ENCODE results near the gene TANC1. TPM values are rescaled to one million over a fixed set of nuclear protein-coding genes. Genes with fewer than 3 reads are reported as not detected.

TANC1 gene
- total RNA-seq, 4 donors from 2014 or later, result 34.5 to 125 (median 47.0) TPM

- no peaks in the 10 kb centered on the region for H3K27me3 ChIP-seq
- intact Hi-C loops (cut with DNase I; ENCODE audit: low total_unique reads) (loop anchor here (10.0 kb wide), 1 partner anchor 152 kb away; no protein-coding TSS in a partner anchor), in situ Hi-C loops (cut with MboI; ENCODE audit: low pct_ligation_motif_present in 1 of 4, low pct_unique_long_range_greater_than_20kb in 1 of 4, low sequenced_read_pairs in 3 of 4) (no loop called here)
- no peak overlapping the region for H3K4me3 ChIP-seq
- TF ChIP-seq POLR2AphosphoS5 (IDR thresholded peaks at IDR 0.05) (no peak), CTCF (IDR thresholded peaks at IDR 0.05) (no peak), POLR2A (IDR thresholded peaks at IDR 0.05) (no peak), EP300 (IDR thresholded peaks at IDR 0.05; ENCODE audit: low read depth) (no peak)
- WGBS, 2 donors (ENCODE audit: low coverage in 1 of 2), result 78 to 91% methylated on average over 3 of the region's 3 CpGs
- no peak for DNase-seq
- no peaks in the 10 kb centered on the region for H3K36me3 ChIP-seq
- no peak overlapping the region for H3K27ac ChIP-seq
- no peaks in the 10 kb centered on the region for H3K9me3 ChIP-seq
- peaks cover 0 to 12% (median 2%) of the 10 kb centered on the region in 4 donors for H3K4me1 ChIP-seq
Measured at GRCh38 chr2:158963071-158963470, 5.4 kb upstream of the TANC1 start.

- 89 to 92% methylated on average over 5 of the region's 5 CpGs for WGBS, 2 donors (ENCODE audit: low coverage in 1 of 2)
- TF ChIP-seq POLR2A (IDR thresholded peaks at IDR 0.05) (no peak), CTCF (IDR thresholded peaks at IDR 0.05) (no peak), POLR2AphosphoS5 (IDR thresholded peaks at IDR 0.05) (no peak), EP300 (IDR thresholded peaks at IDR 0.05; ENCODE audit: low read depth) (no peak)
- intact Hi-C loops (cut with DNase I; ENCODE audit: low total_unique reads), result loop anchor here (10.0 kb wide), 1 partner anchor 150 kb away; no protein-coding TSS in a partner anchor
Measured at GRCh38 chr2:158965107-158965506, 3.3 kb upstream of the TANC1 start.

DNA sequence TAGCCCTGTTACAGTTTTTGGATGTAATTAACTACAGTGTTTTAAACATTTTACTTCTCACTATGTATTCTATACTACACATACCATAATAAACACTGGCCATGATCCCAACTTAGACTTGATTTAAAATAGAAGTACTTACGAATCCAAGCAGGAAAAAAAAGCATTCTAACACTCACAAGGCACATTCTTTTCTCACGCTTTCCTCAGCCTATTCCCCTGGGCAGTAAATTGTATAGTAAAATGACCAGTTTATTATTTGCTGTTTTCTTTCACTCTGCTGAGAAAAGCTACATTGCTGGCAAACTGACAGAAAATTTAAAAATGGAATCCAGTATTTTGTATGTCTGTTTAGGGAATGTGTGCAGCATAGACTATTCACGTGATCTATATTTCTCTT, 2.8 kb upstream of the TANC1 start:
- Histone ChIP-seq H3K4me1 (peaks cover 0 to 20% (median 9%) of the 10 kb centered on the region in 4 donors), H3K36me3 (no peaks in the 10 kb centered on the region), H3K27me3 (no peaks in the 10 kb centered on the region), H3K4me3 (no peak overlapping the region), H3K9me3 (no peaks in the 10 kb centered on the region), H3K27ac (no peak overlapping the region)
- intact Hi-C loops (cut with DNase I; ENCODE audit: low total_unique reads) (loop anchor here (10.0 kb wide), 1 partner anchor 149 kb away; no protein-coding TSS in a partner anchor), in situ Hi-C loops (cut with MboI; ENCODE audit: low pct_ligation_motif_present in 1 of 4, low pct_unique_long_range_greater_than_20kb in 1 of 4, low sequenced_read_pairs in 3 of 4) (no loop called here)
- DNase-seq, result no peak
- TF ChIP-seq POLR2A (IDR thresholded peaks at IDR 0.05) (no peak), POLR2AphosphoS5 (IDR thresholded peaks at IDR 0.05) (no peak), CTCF (IDR thresholded peaks at IDR 0.05) (no peak), EP300 (IDR thresholded peaks at IDR 0.05; ENCODE audit: low read depth) (no peak)
- 81% methylated on average over 3 of the region's 3 CpGs for WGBS, 2 donors (ENCODE audit: low coverage in 1 of 2)

More at GRCh38 chr2:158965107-158965506, 3.3 kb upstream of the TANC1 start:
- Histone ChIP-seq H3K27ac (no peak overlapping the region), H3K9me3 (no peaks in the 10 kb centered on the region), H3K27me3 (no peaks in the 10 kb centered on the region), H3K4me1 (peaks cover 0 to 14% (median 4%) of the 10 kb centered on the region in 4 donors), H3K36me3 (no peaks in the 10 kb centered on the region), H3K4me3 (no peak overlapping the region)
- DNase-seq, result no peak
- in situ Hi-C loops (cut with MboI; ENCODE audit: low pct_ligation_motif_present in 1 of 4, low pct_unique_long_range_greater_than_20kb in 1 of 4, low sequenced_read_pairs in 3 of 4), result no loop called here

DNA sequence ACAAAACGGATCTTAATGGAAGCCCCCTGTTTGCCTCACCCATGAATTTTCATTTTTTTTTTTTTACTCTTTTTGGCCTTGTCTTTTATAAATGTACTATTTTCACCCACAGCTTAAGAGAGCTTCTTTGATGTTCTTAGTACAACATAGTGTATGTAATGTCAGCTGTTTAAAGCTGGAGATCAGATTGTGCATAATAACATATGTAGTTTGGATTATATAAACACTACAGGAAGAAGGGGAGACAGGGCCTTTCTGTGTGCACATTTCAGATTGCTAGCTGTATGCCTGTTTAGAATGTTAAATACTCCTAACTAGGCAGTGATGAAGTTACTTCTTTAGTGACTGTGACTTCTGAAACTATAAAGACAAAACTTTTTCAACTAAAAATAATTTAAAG, 2.1 kb upstream of the TANC1 start:
- Histone ChIP-seq H3K9me3 (no peaks in the 10 kb centered on the region), H3K36me3 (no peaks in the 10 kb centered on the region), H3K27ac (peak overlapping the region in 1 of 4 donors; percentile 97), H3K4me1 (peaks cover 5 to 26% (median 15%) of the 10 kb centered on the region in 4 donors), H3K27me3 (no peaks in the 10 kb centered on the region), H3K4me3 (no peak overlapping the region)
- intact Hi-C loops (cut with DNase I; ENCODE audit: low total_unique reads), result loop anchor here (10.0 kb wide), 1 partner anchor 148 kb away; no protein-coding TSS in a partner anchor
- DNase-seq, result no peak
- 68 to 88% methylated on average over 1 of the region's 1 CpG for WGBS, 2 donors (ENCODE audit: low coverage in 1 of 2)
- in situ Hi-C loops (cut with MboI; ENCODE audit: low pct_ligation_motif_present in 1 of 4, low pct_unique_long_range_greater_than_20kb in 1 of 4, low sequenced_read_pairs in 3 of 4), result no loop called here
- TF ChIP-seq CTCF (IDR thresholded peaks at IDR 0.05), result no peak
- no peak for TF ChIP-seq POLR2AphosphoS5 (IDR thresholded peaks at IDR 0.05)
- no peak for TF ChIP-seq POLR2A (IDR thresholded peaks at IDR 0.05)
- no peak for TF ChIP-seq EP300 (IDR thresholded peaks at IDR 0.05; ENCODE audit: low read depth)

All from transverse colon (tissue), 4 donors.